HG03064 (cell line): ENCODE data around the gene RCAN1.
"Not testable (repeated sequence)": the region's sequence is repeated elsewhere in the genome, so short reads cannot be mapped to it uniquely, and the experiment has no call there.

Source experiments
- ATAC-seq: cut with Tn5 transposase; IDR thresholded peaks from one replicate; pipeline ENCODE4 v1.9.1; 2021; ENCODE audit warnings: low read depth; ENCODE audit not compliant: unreplicated experiment

Gene RCAN1

GRCh38 chr21:34571994-34572393, 42.9 kb downstream of the RCAN1 start:
- ATAC-seq = no peak

- ATAC-seq = no peak
Measured at GRCh38 chr21:34570313-34570712, 44.6 kb downstream of the RCAN1 start.

- no peak for ATAC-seq
Measured at GRCh38 chr21:34569381-34569979, 45.4 kb downstream of the RCAN1 start.

GRCh38 chr21:34568801-34569200, 46.1 kb downstream of the RCAN1 start:
- not testable (repeated sequence) for ATAC-seq

GRCh38 chr21:34567604-34568155, 47.2 kb downstream of the RCAN1 start:
- ATAC-seq = no peak

- no peak for ATAC-seq
Measured at GRCh38 chr21:34565238-34565637, 49.7 kb downstream of the RCAN1 start.

GRCh38 chr21:34563370-34563769, 51.5 kb downstream of the RCAN1 start:
- not testable (repeated sequence) for ATAC-seq

- no peak for ATAC-seq
Measured at GRCh38 chr21:34561806-34562205, 53.1 kb downstream of the RCAN1 start.

GRCh38 chr21:34560609-34561008, 54.3 kb downstream of the RCAN1 start:
- ATAC-seq = no peak

GRCh38 chr21:34560021-34560420, 54.9 kb downstream of the RCAN1 start:
- no peak for ATAC-seq

GRCh38 chr21:34559089-34559631, 55.8 kb downstream of the RCAN1 start:
- ATAC-seq = no peak

- no peak for ATAC-seq
Measured at GRCh38 chr21:34558166-34558565, 56.7 kb downstream of the RCAN1 start.

- no peak for ATAC-seq
Measured at GRCh38 chr21:34557261-34557660, 57.7 kb downstream of the RCAN1 start.

GRCh38 chr21:34554670-34555069, 60.2 kb downstream of the RCAN1 start:
- not testable (repeated sequence) for ATAC-seq

- no peak for ATAC-seq
Measured at GRCh38 chr21:34554227-34554626, 60.7 kb downstream of the RCAN1 start.

GRCh38 chr21:34553151-34553952, 61.6 kb downstream of the RCAN1 start:
- ATAC-seq = no peak

- ATAC-seq = no peak
Measured at GRCh38 chr21:34552360-34553098, 62.4 kb downstream of the RCAN1 start.

GRCh38 chr21:34550182-34550799, 64.6 kb downstream of the RCAN1 start:
- no peak for ATAC-seq

GRCh38 chr21:34548781-34549376, 66.0 kb downstream of the RCAN1 start:
- ATAC-seq = no peak

- ATAC-seq = no peak
Measured at GRCh38 chr21:34546542-34546941, 68.4 kb downstream of the RCAN1 start.
